GM12891 (cell line): ENCODE results near the gene TSEN2.
"Not testable (repeated sequence)": the region's sequence is repeated elsewhere in the genome, so short reads cannot be mapped to it uniquely, and the experiment has no call there.

Source experiments
- DNase-seq: peaks from one replicate; pipeline ENCODE4 v3.0.0; 2011; ENCODE audit warnings: low spot score; ENCODE audit not compliant: insufficient read length
- FAIRE-seq: peaks from 2 replicates; lab custom pipeline; 2011; peaks lifted over from hg19 to GRCh38; lab: Jason Lieb, UNC
- PAX5 ChIP-seq: IDR thresholded peaks from 2 replicates; pipeline ENCODE4 v1.6.1; 2011; ENCODE audit warnings: low read length, moderate library complexity, mild to moderate bottlenecking; ENCODE audit not compliant: insufficient read depth, severe bottlenecking
- POLR2A ChIP-seq: IDR thresholded peaks from 2 replicates; pipeline ENCODE4 v1.6.1; 2011; ENCODE audit warnings: low read depth, low read length, control low read depth
- POLR2AphosphoS5 ChIP-seq: IDR thresholded peaks from 2 replicates; pipeline ENCODE4 v1.6.1; 2011; ENCODE audit warnings: low read depth, low read length, control low read depth
- POU2F2 ChIP-seq: IDR thresholded peaks from 2 replicates; pipeline ENCODE4 v1.6.1; 2011; ENCODE audit warnings: low read depth, mild to moderate bottlenecking, control low read depth, low read length, moderate library complexity
- SPI1 ChIP-seq: IDR thresholded peaks from 2 replicates; pipeline ENCODE4 v1.6.1; 2011; ENCODE audit warnings: low read depth, low read length, control low read depth
- TAF1 ChIP-seq: IDR thresholded peaks from 2 replicates; pipeline ENCODE4 v1.6.1; 2011; ENCODE audit warnings: low read depth, low read length, control low read depth

The TSEN2 gene

GRCh38 chr3:12516873-12517272 lies 32.6 kb downstream of the TSEN2 start:
- FAIRE-seq (no peak), DNase-seq (no peak)
- TF ChIP-seq POLR2A (no peak), POU2F2 (no peak), SPI1 (no peak), POLR2AphosphoS5 (no peak), PAX5 (no peak), TAF1 (no peak)

GRCh38 chr3:12518261-12519028 lies 34.2 kb downstream of the TSEN2 start:
- no peak for FAIRE-seq
- TF ChIP-seq POLR2A = no peak
- no peak for TF ChIP-seq POLR2AphosphoS5
- TF ChIP-seq POU2F2 = no peak
- TF ChIP-seq PAX5 = no peak
- DNase-seq = no peak

GRCh38 chr3:12521010-12521409 lies 36.7 kb downstream of the TSEN2 start:
- TF ChIP-seq TAF1 = no peak
- no peak for TF ChIP-seq SPI1
- no peak for TF ChIP-seq POLR2A
- TF ChIP-seq PAX5 = no peak
- no peak for TF ChIP-seq POU2F2
- TF ChIP-seq POLR2AphosphoS5 = no peak
- no peak for DNase-seq
- no peak for FAIRE-seq

GRCh38 chr3:12522721-12523120 lies 38.4 kb downstream of the TSEN2 start:
- TF ChIP-seq POU2F2 (no peak), TAF1 (no peak), POLR2A (no peak), PAX5 (no peak), SPI1 (no peak), POLR2AphosphoS5 (no peak)
- FAIRE-seq = no peak
- DNase-seq = no peak

- FAIRE-seq (no peak), DNase-seq (no peak)
- TF ChIP-seq SPI1 = no peak
- no peak for TF ChIP-seq TAF1
- TF ChIP-seq POLR2AphosphoS5 = no peak
- TF ChIP-seq POU2F2 = no peak
- no peak for TF ChIP-seq POLR2A
- no peak for TF ChIP-seq PAX5
Measured at GRCh38 chr3:12527757-12528143, 43.5 kb downstream of the TSEN2 start.

- no peak for TF ChIP-seq PAX5
- FAIRE-seq (no peak), DNase-seq (no peak)
Measured at GRCh38 chr3:12532182-12532581, 47.9 kb downstream of the TSEN2 start.

- TF ChIP-seq POLR2AphosphoS5 (no peak), POLR2A (no peak), PAX5 (no peak), TAF1 (no peak)
- DNase-seq = no peak
- no peak for FAIRE-seq
Measured at GRCh38 chr3:12536423-12536822, 52.1 kb downstream of the TSEN2 start.

- FAIRE-seq (no peak), DNase-seq (no peak)
- TF ChIP-seq TAF1 = no peak
- TF ChIP-seq POLR2AphosphoS5 = no peak
- TF ChIP-seq POU2F2 = no peak
- TF ChIP-seq PAX5 = no peak
- TF ChIP-seq SPI1 = no peak
- no peak for TF ChIP-seq POLR2A
Measured at GRCh38 chr3:12541625-12542024, 57.3 kb downstream of the TSEN2 start.

- not testable (repeated sequence) for FAIRE-seq, DNase-seq
Measured at GRCh38 chr3:12543497-12543896, 59.2 kb downstream of the TSEN2 start.

- FAIRE-seq = no peak
- TF ChIP-seq SPI1 (no peak), POU2F2 (no peak)
Measured at GRCh38 chr3:12544652-12545472, 60.6 kb downstream of the TSEN2 start.

GRCh38 chr3:12545473-12545791 lies 61.2 kb downstream of the TSEN2 start, which contains the start of gene MKRN2OS:
Gene MKRN2OS, minus strand, starts transcription at chr3:12545499. Its CDS starts 35 bp downstream, at chr3:12545464.
- DNase-seq = no peak
- FAIRE-seq = no peak
- no peak for TF ChIP-seq TAF1
- TF ChIP-seq POLR2A = no peak
- no peak for TF ChIP-seq PAX5
- no peak for TF ChIP-seq POU2F2
- TF ChIP-seq POLR2AphosphoS5 = no peak
- no peak for TF ChIP-seq SPI1

More at GRCh38 chr3:12544652-12545472, 60.6 kb downstream of the TSEN2 start:
- DNase-seq = no peak
